ENCODE results near the gene SNTN. TPM values are rescaled to one million over a fixed set of nuclear protein-coding genes. Genes with fewer than 3 reads are reported as not detected.

SNTN gene
- polyA plus RNA-seq, 1 donor (not counting 4 experiments of a cell fraction or from before 2014, with no cell fraction given) = not detected

GRCh38 chr3:63662500-63662899 lies 10.0 kb downstream of the SNTN start:
- no peaks in the 10 kb centered on the region for H3K79me2 ChIP-seq (ENCODE audit: control insufficient read depth, insufficient read depth, low read length)
- H3K9ac ChIP-seq (ENCODE audit: control insufficient read depth, extremely low read depth, insufficient read depth, low read length) = no peak overlapping the region
- no peak overlapping the region for H2AFZ ChIP-seq (ENCODE audit: control insufficient read depth, low read length)
- H4K20me1 ChIP-seq (ENCODE audit: control insufficient read depth, extremely low read depth, insufficient read depth, low read length) = no peaks in the 10 kb centered on the region
- H3K36me3 ChIP-seq (ENCODE audit: control insufficient read depth in 2 of 2, extremely low read depth in 1 of 2, insufficient read depth in 2 of 2, low read length in 2 of 2) = no peaks in the 10 kb centered on the region
- H3K27me3 ChIP-seq (ENCODE audit: control insufficient read depth, extremely low read depth, insufficient read depth, low read length) = no peaks in the 10 kb centered on the region
- dilution Hi-C loops (cut with MboI; ENCODE audit: extremely low pct_ligation_motif_present, low sequenced_read_pairs) = no loop called here
- H3K4me3 ChIP-seq (ENCODE audit: control insufficient read depth in 2 of 3, extremely low read depth in 1 of 3, insufficient read depth in 2 of 3, low read depth in 1 of 3, low read length in 3 of 3) = no peak overlapping the region
- DNase-seq (ENCODE audit: low read depth, low spot score) (no peak), FAIRE-seq (no peak)
- no peak overlapping the region for H3K4me2 ChIP-seq (ENCODE audit: control insufficient read depth, extremely low read depth, insufficient read depth, low read depth, low read length)
- H3K27ac ChIP-seq (ENCODE audit: control insufficient read depth, insufficient read depth, low read length) = no peak overlapping the region
- TF ChIP-seq EZH2 (IDR thresholded peaks at IDR 0.05; ENCODE audit: low read length) = no peak
- TF ChIP-seq CTCF (optimal IDR thresholded peaks at IDR 0.05 in 1 of 3, IDR thresholded peaks at IDR 0.05 in 1 of 3, conservative IDR thresholded peaks at IDR 0.05 in 1 of 3; ENCODE audit: extremely low read depth in 1 of 3, insufficient read depth in 2 of 3, low read length in 3 of 3) = peak; percentile 13 to 58 (median 17)
- no peaks in the 10 kb centered on the region for H3K4me1 ChIP-seq (ENCODE audit: control insufficient read depth, extremely low read depth, insufficient read depth, low read length)
- no peaks in the 10 kb centered on the region for H3K9me1 ChIP-seq (ENCODE audit: control insufficient read depth, extremely low read depth, insufficient read depth, low read length)
- no peaks in the 10 kb centered on the region for H3K9me3 ChIP-seq (ENCODE audit: control insufficient read depth, low read depth, low read length)

- Histone ChIP-seq H3K4me3 (ENCODE audit: control insufficient read depth in 2 of 3, extremely low read depth in 1 of 3, insufficient read depth in 2 of 3, low read depth in 1 of 3, low read length in 3 of 3) (no peak overlapping the region), H3K4me2 (ENCODE audit: control insufficient read depth, extremely low read depth, insufficient read depth, low read depth, low read length) (no peak overlapping the region), H3K27me3 (ENCODE audit: control insufficient read depth, extremely low read depth, insufficient read depth, low read length) (no peaks in the 10 kb centered on the region), H3K9me3 (ENCODE audit: control insufficient read depth, low read depth, low read length) (no peaks in the 10 kb centered on the region), H2AFZ (ENCODE audit: control insufficient read depth, low read length) (no peak overlapping the region), H3K4me1 (ENCODE audit: control insufficient read depth, extremely low read depth, insufficient read depth, low read length) (peaks cover 10% of the 10 kb centered on the region), H3K27ac (ENCODE audit: control insufficient read depth, insufficient read depth, low read length) (no peak overlapping the region), H3K36me3 (ENCODE audit: control insufficient read depth in 2 of 2, extremely low read depth in 1 of 2, insufficient read depth in 2 of 2, low read length in 2 of 2) (no peaks in the 10 kb centered on the region), H4K20me1 (ENCODE audit: control insufficient read depth, extremely low read depth, insufficient read depth, low read length) (no peaks in the 10 kb centered on the region), H3K9me1 (ENCODE audit: control insufficient read depth, extremely low read depth, insufficient read depth, low read length) (no peaks in the 10 kb centered on the region), H3K9ac (ENCODE audit: control insufficient read depth, extremely low read depth, insufficient read depth, low read length) (no peak overlapping the region), H3K79me2 (ENCODE audit: control insufficient read depth, insufficient read depth, low read length) (no peaks in the 10 kb centered on the region)
- dilution Hi-C loops (cut with MboI; ENCODE audit: extremely low pct_ligation_motif_present, low sequenced_read_pairs) = no loop called here
- no peak for DNase-seq (ENCODE audit: low read depth, low spot score)
- FAIRE-seq = no peak
- TF ChIP-seq EZH2 (IDR thresholded peaks at IDR 0.05; ENCODE audit: low read length) = no peak
- no peak for TF ChIP-seq CTCF (optimal IDR thresholded peaks at IDR 0.05 in 1 of 3, IDR thresholded peaks at IDR 0.05 in 1 of 3, conservative IDR thresholded peaks at IDR 0.05 in 1 of 3; ENCODE audit: extremely low read depth in 1 of 3, insufficient read depth in 2 of 3, low read length in 3 of 3)
Observed at GRCh38 chr3:63670544-63670943, 18.1 kb downstream of the SNTN start.

All from keratinocyte (primary cell).